Smooth muscle cell of the coronary artery (primary cell): ENCODE measurements around the gene ZNF331. TPM values are rescaled to one million over a fixed set of nuclear protein-coding genes. Genes with fewer than 3 reads are reported as not detected.

ENCODE experiments used
- total RNA-seq: library from RNA; depleted of rRNA; stranded (reverse); fragments of >200 nt; gene quantifications from 2 replicates; pipeline ENCODE4 v1.2.3, GENCODE V29; 2014; ENCODE audit warnings: low replicate concordance

The ZNF331 gene
- 7.8 and 12.1 TPM in 2 replicates for total RNA-seq

GRCh38 chr19:53537521-53538377 is at the start of gene ZNF331:
ZNF331 (plus strand) TSS chr19:53538145; CDS start chr19:53569377, 31,232 bp downstream.

Other genes starting within 250 kb of the ZNF331 start
- 6.0 and 7.1 TPM in 2 replicates for gene ZNF845, start 204.4 kb upstream of the ZNF331 start, total RNA-seq
- gene ZNF525, start 172.4 kb upstream of the ZNF331 start, total RNA-seq = 7.0 TPM in 2 replicates
- gene ZNF765, start 143.0 kb upstream of the ZNF331 start, total RNA-seq = 8.9 and 10.2 TPM in 2 replicates
- gene ZNF761, start 106.2 kb upstream of the ZNF331 start, total RNA-seq = 9.0 and 9.8 TPM in 2 replicates
- gene ZNF813, start 70.4 kb upstream of the ZNF331 start, total RNA-seq = 3.2 and 3.7 TPM in 2 replicates
- gene DPRX, start 93.9 kb downstream of the ZNF331 start, total RNA-seq = not detected in 2 replicates